Measurements from ENCODE around the gene PACS2.

PACS2 gene

DNA sequence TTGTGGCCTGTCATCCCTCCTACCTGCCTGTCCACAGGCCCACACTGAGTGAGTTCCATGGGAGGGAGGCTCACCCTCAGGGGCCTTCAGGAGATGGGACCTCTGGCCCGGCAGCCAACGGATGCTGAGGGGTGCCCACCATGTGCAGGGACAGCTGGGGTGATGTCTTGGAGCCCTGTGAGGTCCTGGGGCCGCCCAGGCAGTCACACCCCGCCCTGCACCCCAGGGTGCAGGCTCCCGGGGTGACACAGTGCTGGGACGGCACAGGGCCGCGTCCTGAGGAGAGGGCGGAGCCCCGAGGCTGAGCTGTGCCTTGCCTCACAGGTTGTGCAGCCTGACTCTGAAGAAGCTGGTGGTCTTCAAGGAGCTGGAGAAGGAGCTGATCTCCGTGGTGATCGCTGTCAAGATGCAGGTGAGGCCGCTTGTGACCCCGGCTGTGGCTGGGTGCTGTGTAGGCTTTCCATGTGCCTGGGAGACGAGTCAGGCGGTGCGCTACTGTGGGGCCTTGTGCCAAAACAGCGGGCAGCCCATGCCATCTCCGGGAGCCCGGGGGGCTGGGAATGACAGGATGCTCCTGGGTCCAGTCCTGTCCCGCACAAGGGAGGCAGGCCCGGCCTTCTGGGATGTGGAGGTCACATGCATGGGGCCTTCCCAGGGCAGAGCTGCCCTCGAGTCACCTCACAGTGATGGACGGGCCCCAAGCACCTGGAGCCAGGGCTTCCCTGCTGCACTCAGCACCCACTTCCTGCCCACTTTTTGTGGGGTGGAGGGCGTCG lies 33.8 kb downstream of the PACS2 start:
- DNase-seq (ENCODE audit: low read depth in 2 of 2) = no peak

DNA sequence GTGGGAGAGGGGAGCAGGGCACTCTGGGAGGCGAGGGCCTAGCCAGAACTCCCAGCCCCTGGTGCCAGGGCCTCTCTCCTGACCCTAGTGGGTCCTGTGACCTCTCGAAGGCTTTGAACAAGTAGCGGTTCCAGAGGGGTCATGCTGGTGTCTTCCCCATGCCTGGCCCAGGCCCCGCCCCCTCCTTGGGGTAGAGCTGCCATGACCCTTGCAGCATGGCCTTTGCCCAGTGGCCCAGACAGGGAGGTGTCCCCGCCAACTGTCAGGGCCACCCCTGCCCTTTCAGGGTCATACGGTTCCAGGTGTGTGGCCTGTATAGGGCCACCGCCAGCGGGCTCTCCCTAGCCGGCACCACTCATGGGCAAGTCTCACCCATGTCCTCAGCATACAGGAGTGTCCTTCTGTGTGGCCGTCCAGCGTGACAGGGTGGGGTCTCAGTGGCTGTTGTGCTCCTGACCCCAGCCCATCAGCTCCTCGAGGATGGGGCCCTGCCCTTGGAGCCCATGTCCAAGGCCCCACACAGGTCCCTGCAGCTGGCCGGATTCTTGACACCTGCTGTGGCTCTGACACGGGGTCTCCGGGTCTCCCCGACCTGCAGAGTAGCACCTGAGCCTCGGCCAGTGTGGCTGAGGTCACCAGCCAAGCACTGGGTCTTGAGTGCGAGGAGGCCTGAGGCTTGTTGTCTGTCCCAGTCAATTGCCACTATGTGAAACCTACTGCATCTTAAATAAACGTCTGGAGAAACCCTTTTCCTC lies 34.6 kb downstream of the PACS2 start:
- no peak overlapping the region for H3K4me3 ChIP-seq (replicated peaks in 1 of 2; ENCODE audit: low read depth in 2 of 2, low read length in 2 of 2)
- DNase-seq (ENCODE audit: low read depth in 2 of 2) = no peak
- TF ChIP-seq, protein P1, sequence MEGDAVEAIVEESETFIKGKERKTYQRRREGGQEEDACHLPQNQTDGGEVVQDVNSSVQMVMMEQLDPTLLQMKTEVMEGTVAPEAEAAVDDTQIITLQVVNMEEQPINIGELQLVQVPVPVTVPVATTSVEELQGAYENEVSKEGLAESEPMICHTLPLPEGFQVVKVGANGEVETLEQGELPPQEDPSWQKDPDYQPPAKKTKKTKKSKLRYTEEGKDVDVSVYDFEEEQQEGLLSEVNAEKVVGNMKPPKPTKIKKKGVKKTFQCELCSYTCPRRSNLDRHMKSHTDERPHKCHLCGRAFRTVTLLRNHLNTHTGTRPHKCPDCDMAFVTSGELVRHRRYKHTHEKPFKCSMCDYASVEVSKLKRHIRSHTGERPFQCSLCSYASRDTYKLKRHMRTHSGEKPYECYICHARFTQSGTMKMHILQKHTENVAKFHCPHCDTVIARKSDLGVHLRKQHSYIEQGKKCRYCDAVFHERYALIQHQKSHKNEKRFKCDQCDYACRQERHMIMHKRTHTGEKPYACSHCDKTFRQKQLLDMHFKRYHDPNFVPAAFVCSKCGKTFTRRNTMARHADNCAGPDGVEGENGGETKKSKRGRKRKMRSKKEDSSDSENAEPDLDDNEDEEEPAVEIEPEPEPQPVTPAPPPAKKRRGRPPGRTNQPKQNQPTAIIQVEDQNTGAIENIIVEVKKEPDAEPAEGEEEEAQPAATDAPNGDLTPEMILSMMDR (IDR thresholded peaks at IDR 0.05; ENCODE audit: low read depth, low read length) = no peak

More for the DNA sequence above, 33.8 kb downstream of the PACS2 start:
- H3K4me3 ChIP-seq (replicated peaks in 1 of 2; ENCODE audit: low read depth in 2 of 2, low read length in 2 of 2) = no peak overlapping the region
- TF ChIP-seq, protein P1 (IDR thresholded peaks at IDR 0.05; ENCODE audit: low read depth, low read length) = no peak

DNA sequence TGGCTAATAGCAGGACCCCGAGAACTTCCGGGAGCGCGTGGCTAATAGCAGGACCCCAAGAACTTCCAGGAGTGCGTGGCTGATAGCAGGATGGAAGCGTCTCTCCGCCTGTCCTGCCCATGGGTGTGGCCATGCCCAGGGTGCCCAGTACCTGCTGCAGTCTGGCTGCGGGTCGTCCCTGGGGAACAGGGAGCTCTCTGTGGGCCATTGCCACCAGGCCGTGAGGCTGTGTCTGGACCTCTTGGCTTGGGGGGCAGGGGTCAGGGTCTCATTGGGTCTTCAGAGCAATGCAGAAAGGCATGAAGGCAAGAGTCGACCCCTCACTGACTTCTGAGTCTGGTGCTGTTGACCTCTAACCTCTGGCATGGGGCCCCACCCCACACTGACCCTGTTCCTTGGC lies 35.4 kb downstream of the PACS2 start:
- DNase-seq (ENCODE audit: low read depth in 2 of 2) = no peak
- H3K4me3 ChIP-seq (replicated peaks in 1 of 2; ENCODE audit: low read depth in 2 of 2, low read length in 2 of 2) = no peak overlapping the region
- TF ChIP-seq, protein P1 (IDR thresholded peaks at IDR 0.05; ENCODE audit: low read depth, low read length) = no peak

DNA sequence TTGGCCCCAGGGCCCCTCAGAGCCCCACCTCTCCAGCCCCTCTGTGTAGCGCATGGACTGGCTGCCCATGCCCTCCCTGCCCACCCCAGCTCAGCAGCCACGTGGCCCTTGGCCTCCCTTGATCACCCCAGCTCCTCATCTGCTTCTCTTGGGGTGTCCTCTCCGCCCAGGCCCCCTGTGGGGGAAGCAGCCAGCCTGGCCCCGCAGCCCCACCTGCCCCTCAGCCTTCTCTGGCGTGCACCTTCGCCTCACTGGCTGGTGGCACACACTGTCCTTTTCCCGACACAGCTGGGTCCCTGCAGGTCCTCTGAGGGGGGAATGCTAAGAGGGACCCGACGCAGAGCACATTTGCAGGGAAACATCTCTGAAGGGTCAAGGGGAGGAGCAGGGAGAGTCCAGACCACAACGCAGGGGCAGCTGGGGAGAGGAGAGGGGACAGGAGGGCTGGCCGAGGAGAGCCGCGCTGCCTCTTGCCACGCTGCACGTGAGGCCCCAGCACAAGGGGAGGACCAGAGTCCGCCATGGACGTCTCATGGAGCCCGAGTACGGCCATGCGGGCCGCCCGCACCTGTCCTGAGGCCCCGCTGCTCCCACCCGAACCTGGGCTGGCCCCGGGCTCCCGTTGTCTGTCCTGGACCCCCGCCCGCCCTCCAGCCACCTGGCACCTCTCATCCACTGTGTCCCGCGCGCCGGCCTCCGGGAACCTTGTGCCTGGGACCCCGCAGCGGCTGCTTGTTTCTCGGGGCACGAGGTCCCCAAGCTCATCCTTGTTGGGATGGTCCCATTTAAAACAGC lies 36.1 kb downstream of the PACS2 start:
- TF ChIP-seq, protein P1 (IDR thresholded peaks at IDR 0.05; ENCODE audit: low read depth, low read length) = no peak
- H3K4me3 ChIP-seq (replicated peaks in 1 of 2; ENCODE audit: low read depth in 2 of 2, low read length in 2 of 2) = no peak overlapping the region
- DNase-seq (ENCODE audit: low read depth in 2 of 2) = no peak

DNA sequence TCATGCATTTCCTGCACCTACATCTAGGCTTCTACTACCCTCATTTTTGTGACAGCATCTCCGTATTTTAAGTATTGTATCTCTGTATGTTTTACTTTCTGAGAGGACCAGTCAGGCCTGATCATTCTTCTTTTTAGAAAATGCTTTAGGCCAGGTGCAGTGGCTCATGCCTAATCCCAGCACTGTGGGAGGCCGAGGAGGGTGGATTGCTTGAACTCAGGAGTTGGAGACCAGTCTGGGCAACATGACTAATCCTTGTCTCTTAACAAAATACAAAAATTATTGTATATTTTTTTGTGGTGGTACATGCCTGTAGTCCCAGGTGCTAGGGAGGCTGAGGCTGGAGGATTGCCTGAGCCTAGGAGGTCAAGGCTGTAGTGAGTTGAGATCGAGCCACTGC lies 36.9 kb downstream of the PACS2 start:
- TF ChIP-seq, protein P1 (IDR thresholded peaks at IDR 0.05; ENCODE audit: low read depth, low read length) = no peak
- H3K4me3 ChIP-seq (replicated peaks in 1 of 2; ENCODE audit: low read depth in 2 of 2, low read length in 2 of 2) = no peak overlapping the region
- no peak for DNase-seq (ENCODE audit: low read depth in 2 of 2)

DNA sequence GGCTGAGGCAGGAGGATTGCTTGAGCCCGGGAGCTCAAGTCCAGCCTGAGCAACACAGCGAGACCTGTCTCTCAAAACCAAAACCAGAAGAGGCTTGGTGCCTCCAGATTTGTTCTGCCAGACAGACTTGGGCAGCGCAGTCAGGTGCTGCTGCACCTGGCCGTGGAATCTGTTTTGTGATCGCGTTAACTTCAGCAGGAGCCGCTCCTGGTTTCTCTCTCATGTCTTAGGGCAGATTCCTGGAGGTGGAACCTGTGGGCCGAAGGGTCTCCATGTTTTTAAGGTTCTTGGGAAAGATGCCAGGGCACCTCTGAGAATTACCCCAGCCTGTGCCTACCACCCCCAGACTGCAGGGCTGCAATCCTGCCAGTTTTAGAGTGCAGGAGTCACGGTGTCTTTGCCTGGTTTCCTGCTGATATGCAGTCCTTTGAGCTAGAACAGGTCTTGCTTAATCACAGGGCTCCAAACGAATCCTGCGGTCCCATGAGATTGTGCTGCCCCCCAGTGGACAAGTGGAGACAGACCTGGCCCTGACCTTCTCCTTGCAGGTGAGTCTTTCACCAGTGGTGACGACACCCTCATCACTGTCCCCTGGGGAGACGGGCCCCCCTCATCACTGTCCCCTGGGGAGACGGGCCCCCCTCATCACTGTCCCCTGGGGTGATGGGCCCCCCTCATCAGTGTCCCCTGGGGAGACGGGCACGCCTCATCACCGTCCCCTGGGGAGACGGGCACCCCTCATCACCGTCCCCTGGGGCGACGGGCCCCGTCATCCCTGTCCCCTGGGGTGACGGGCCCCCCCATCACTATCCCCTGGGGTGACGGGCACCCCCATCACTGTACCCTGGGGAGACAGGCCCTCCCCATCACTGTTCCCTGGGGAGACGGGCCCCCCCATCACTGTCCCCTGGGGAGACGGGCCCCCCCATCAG lies 37.6 kb downstream of the PACS2 start:
- no peak overlapping the region for H3K4me3 ChIP-seq (replicated peaks in 1 of 2; ENCODE audit: low read depth in 2 of 2, low read length in 2 of 2)
- DNase-seq (ENCODE audit: low read depth in 2 of 2) = peak; percentile 91 to 92
- TF ChIP-seq, protein P1 (IDR thresholded peaks at IDR 0.05; ENCODE audit: low read depth, low read length) = peak; percentile 87
